ENCODE data around the gene ABCC4. TPM values are rescaled to one million over a fixed set of nuclear protein-coding genes. Genes with fewer than 3 reads are reported as not detected.

ABCC4 gene
- total and polyA plus RNA-seq, 9 of the 15 experiments (the other 6 are each of a cell fraction or from before 2014, with no cell fraction given), result 9.4 to 46.1 (median 25.4) TPM

DNA sequence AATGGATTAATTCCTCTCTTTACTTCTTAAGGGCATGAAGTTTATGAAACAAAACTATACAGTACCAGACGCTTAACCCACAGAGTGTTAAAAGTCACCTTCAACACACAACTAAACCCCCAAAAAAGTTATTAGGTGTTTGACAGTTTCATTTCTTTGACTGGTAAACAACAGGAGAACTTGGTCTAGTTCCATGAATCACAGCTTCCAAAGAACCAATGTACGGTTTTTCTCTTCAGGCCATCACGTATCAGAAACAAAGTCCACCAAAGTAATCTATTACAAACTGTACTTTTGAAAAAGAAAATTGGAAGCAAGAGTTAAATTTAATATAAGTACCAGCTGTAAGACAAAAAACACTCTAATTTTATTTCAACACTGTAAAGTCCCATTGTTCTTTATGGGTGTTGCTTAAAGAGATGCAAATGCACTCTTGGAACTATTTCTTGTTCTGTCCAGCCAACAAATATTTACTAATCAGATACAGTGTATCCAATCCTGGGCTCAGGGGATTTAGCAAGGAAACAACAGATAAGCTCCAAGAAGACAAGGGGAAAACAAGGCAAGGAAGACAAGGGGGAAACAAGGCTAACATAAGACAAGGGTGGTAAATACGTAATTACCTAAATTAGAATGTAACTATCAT is 149.2 kb downstream of the ABCC4 start:
- no peak for DNase-seq (ENCODE audit: extremely low read depth in 1 of 4, low spot score in 3 of 4)
- FAIRE-seq, result no peak
- H3K79me2 ChIP-seq (ENCODE audit: control insufficient read depth, insufficient read depth, low read length), result no peaks in the 10 kb centered on the region
- ChIA-PET POLR2A (interaction anchor here (0.6 kb wide), 1 partner anchor 194 kb away, joined by 4 read pairs; no protein-coding TSS in a partner anchor), CTCF (ENCODE audit: low intra/inter-chr PET ratio) (no interaction called here)
- no peak overlapping the region for H3K4me2 ChIP-seq (ENCODE audit: insufficient read depth, low read length)
- 95% methylated on average over 4 of the region's 4 CpGs for WGBS (ENCODE audit: insufficient coverage, low coverage, missing lambda C conversion rate)
- H3K36me3 ChIP-seq (ENCODE audit: control insufficient read depth, insufficient read depth, low read length), result peaks cover 19% of the 10 kb centered on the region; the same call in 1 of the 3 replicates
- intact Hi-C loops (cut with micrococcal nuclease), result no loop called here
- no peaks in the 10 kb centered on the region for H3K4me1 ChIP-seq (replicated peaks in 1 of 2; ENCODE audit: control insufficient read depth in 2 of 2, insufficient read depth in 2 of 2, low read length in 2 of 2)
- H4K20me1 ChIP-seq (replicated peaks; ENCODE audit: control insufficient read depth, insufficient read depth, low read length), result no peaks in the 10 kb centered on the region
- no peak overlapping the region for H2AFZ ChIP-seq (ENCODE audit: low read depth, low read length)
- in situ Hi-C loops (cut with MboI), result no loop called here
- no TSS peak for BruUV-seq (replicated peaks)
- H3K9ac ChIP-seq (ENCODE audit: insufficient read depth in 1 of 2, low read depth in 2 of 2, low read length in 2 of 2), result no peak overlapping the region
- H3K9me3 ChIP-seq (replicated peaks; ENCODE audit: control insufficient read depth, insufficient read depth, low read depth, low read length), result no peaks in the 10 kb centered on the region
- no peak overlapping the region for H3K4me3 ChIP-seq
- H3K27ac ChIP-seq (ENCODE audit: extremely low read depth, low read depth, low read length), result no peak overlapping the region
- H3K9me1 ChIP-seq (ENCODE audit: control insufficient read depth, insufficient read depth, low read length), result no peaks in the 10 kb centered on the region
- no peak for ATAC-seq
- H3K27me3 ChIP-seq (ENCODE audit: control insufficient read depth in 2 of 2, insufficient read depth in 2 of 2, low read length in 2 of 2), result no peaks in the 10 kb centered on the region
- TF ChIP-seq ZZZ3 (IDR thresholded peaks at IDR 0.05) (no peak), MYNN (IDR thresholded peaks at IDR 0.05) (no peak), MYNN (CRISPR knock-in tag; IDR thresholded peaks at IDR 0.05) (no peak), CBX2 (IDR thresholded peaks at IDR 0.05; ENCODE audit: insufficient read depth, low read length, poor library complexity, severe bottlenecking) (no peak), KLF16 (IDR thresholded peaks at IDR 0.05) (no peak), CEBPB (tag; IDR thresholded peaks at IDR 0.05) (no peak), LEF1 (IDR thresholded peaks at IDR 0.05) (no peak)
- TF ChIP-seq, protein P1, sequence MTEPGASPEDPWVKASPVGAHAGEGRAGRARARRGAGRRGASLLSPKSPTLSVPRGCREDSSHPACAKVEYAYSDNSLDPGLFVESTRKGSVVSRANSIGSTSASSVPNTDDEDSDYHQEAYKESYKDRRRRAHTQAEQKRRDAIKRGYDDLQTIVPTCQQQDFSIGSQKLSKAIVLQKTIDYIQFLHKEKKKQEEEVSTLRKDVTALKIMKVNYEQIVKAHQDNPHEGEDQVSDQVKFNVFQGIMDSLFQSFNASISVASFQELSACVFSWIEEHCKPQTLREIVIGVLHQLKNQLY (CRISPR knock-in tag; conservative IDR thresholded peaks at IDR 0.05), result no peak
- TF ChIP-seq, protein P2, sequence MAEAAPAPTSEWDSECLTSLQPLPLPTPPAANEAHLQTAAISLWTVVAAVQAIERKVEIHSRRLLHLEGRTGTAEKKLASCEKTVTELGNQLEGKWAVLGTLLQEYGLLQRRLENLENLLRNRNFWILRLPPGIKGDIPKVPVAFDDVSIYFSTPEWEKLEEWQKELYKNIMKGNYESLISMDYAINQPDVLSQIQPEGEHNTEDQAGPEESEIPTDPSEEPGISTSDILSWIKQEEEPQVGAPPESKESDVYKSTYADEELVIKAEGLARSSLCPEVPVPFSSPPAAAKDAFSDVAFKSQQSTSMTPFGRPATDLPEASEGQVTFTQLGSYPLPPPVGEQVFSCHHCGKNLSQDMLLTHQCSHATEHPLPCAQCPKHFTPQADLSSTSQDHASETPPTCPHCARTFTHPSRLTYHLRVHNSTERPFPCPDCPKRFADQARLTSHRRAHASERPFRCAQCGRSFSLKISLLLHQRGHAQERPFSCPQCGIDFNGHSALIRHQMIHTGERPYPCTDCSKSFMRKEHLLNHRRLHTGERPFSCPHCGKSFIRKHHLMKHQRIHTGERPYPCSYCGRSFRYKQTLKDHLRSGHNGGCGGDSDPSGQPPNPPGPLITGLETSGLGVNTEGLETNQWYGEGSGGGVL (CRISPR knock-in tag; IDR thresholded peaks at IDR 0.05), result no peak
- TF ChIP-seq, protein P3, sequence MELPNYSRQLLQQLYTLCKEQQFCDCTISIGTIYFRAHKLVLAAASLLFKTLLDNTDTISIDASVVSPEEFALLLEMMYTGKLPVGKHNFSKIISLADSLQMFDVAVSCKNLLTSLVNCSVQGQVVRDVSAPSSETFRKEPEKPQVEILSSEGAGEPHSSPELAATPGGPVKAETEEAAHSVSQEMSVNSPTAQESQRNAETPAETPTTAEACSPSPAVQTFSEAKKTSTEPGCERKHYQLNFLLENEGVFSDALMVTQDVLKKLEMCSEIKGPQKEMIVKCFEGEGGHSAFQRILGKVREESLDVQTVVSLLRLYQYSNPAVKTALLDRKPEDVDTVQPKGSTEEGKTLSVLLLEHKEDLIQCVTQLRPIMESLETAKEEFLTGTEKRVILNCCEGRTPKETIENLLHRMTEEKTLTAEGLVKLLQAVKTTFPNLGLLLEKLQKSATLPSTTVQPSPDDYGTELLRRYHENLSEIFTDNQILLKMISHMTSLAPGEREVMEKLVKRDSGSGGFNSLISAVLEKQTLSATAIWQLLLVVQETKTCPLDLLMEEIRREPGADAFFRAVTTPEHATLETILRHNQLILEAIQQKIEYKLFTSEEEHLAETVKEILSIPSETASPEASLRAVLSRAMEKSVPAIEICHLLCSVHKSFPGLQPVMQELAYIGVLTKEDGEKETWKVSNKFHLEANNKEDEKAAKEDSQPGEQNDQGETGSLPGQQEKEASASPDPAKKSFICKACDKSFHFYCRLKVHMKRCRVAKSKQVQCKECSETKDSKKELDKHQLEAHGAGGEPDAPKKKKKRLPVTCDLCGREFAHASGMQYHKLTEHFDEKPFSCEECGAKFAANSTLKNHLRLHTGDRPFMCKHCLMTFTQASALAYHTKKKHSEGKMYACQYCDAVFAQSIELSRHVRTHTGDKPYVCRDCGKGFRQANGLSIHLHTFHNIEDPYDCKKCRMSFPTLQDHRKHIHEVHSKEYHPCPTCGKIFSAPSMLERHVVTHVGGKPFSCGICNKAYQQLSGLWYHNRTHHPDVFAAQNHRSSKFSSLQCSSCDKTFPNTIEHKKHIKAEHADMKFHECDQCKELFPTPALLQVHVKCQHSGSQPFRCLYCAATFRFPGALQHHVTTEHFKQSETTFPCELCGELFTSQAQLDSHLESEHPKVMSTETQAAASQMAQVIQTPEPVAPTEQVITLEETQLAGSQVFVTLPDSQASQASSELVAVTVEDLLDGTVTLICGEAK (IDR thresholded peaks at IDR 0.05), result no peak
- TF ChIP-seq, protein P3 (CRISPR knock-in tag; IDR thresholded peaks at IDR 0.05), result no peak

Measured in K562 (cell line).